KMS-11 (cell line): ENCODE results near the gene TEKT4.
"Not testable (repeated sequence)": the region's sequence is repeated elsewhere in the genome, so short reads cannot be mapped to it uniquely, and the experiment has no call there.

ENCODE experiments used
- H2AFZ ChIP-seq: fragments of 200-600 bp; sonication (generic); 2 replicates; pipeline ENCODE4 v1.6.1; 2016; ENCODE audit warnings: antibody characterized with exemption, mixed run types, low read depth
- H3K27ac ChIP-seq: fragments of 200-600 bp; sonication (generic); 2 replicates; pipeline ENCODE4 v1.6.1; 2016; ENCODE audit warnings: mild to moderate bottlenecking, mixed run types
- H3K27me3 ChIP-seq: fragments of 200-600 bp; sonication (generic); 2 replicates; pipeline ENCODE4 v1.6.1; 2017; ENCODE audit warnings: mild to moderate bottlenecking, low read depth, mixed run types, moderate library complexity; ENCODE audit not compliant: insufficient read depth
- H3K36me3 ChIP-seq: fragments of 200-600 bp; sonication (generic); 2 replicates; pipeline ENCODE4 v1.6.1; 2017; ENCODE audit warnings: mild to moderate bottlenecking, mixed run types; ENCODE audit not compliant: insufficient read depth
- H3K4me1 ChIP-seq: fragments of 200-600 bp; sonication (generic); 2 replicates; pipeline ENCODE4 v1.6.1; 2016; ENCODE audit warnings: mild to moderate bottlenecking, low read depth, mixed run types; ENCODE audit not compliant: poor library complexity, severe bottlenecking
- H3K4me2 ChIP-seq: fragments of 200-600 bp; sonication (generic); 2 replicates; pipeline ENCODE4 v1.7.0; 2016; ENCODE audit warnings: mild to moderate bottlenecking, mixed run types
- H3K4me3 ChIP-seq: fragments of 200-600 bp; sonication (generic); IDR thresholded peaks from 2 replicates; pipeline ENCODE4 v1.6.1; 2017; ENCODE audit warnings: low read depth, low read length, mixed read lengths; ENCODE audit not compliant: insufficient read depth
- H3K79me2 ChIP-seq: fragments of 200-600 bp; sonication (generic); 2 replicates; pipeline ENCODE4 v1.6.1; 2016; ENCODE audit warnings: low read depth, mixed run types; ENCODE audit not compliant: insufficient read depth
- H3K9ac ChIP-seq: fragments of 200-600 bp; sonication (generic); 2 replicates; pipeline ENCODE4 v1.6.1; 2016; ENCODE audit warnings: mild to moderate bottlenecking, mixed run types
- H4K20me1 ChIP-seq: fragments of 200-600 bp; sonication (generic); 2 replicates; pipeline ENCODE4 v1.6.1; 2016; ENCODE audit warnings: mild to moderate bottlenecking, mixed run types; ENCODE audit not compliant: insufficient read depth
- TF ChIP-seq, protein P1 (sequence below): fragments of 200-600 bp; sonication (generic); conservative IDR thresholded peaks from 2 replicates; pipeline ENCODE4 v1.6.1; 2017; ENCODE audit warnings: low read depth, mild to moderate bottlenecking, antibody characterized with exemption, low read length, moderate library complexity, mixed read lengths

TEKT4 gene

GRCh38 chr2:94871226-94872087 is at the start of gene TEKT4:
TSS of gene TEKT4 (plus strand) at chr2:94871430. CDS start at chr2:94871580, 150 bp downstream.
- H3K36me3 ChIP-seq, result no peaks in the 10 kb centered on the region
- no peak within 1 kb of the TSS for H3K4me3 ChIP-seq

GRCh38 chr2:94839224-94839623 is 32.0 kb upstream of the TEKT4 start:
- H2AFZ ChIP-seq, H3K27me3 ChIP-seq, H3K36me3 ChIP-seq, H3K4me2 ChIP-seq, H3K4me3 ChIP-seq, H3K9ac ChIP-seq, H3K27ac ChIP-seq, H3K79me2 ChIP-seq, H4K20me1 ChIP-seq, H3K4me1 ChIP-seq: not testable (repeated sequence)

More at GRCh38 chr2:94871226-94872087, at the start of gene TEKT4:
- Histone ChIP-seq H4K20me1 (no peaks in the 10 kb centered on the region), H2AFZ (no peak within 1 kb of the TSS), H3K27ac (no peak within 1 kb of the TSS), H3K79me2 (no peaks in the 10 kb centered on the region), H3K4me2 (no peak within 1 kb of the TSS), H3K9ac (no peak within 1 kb of the TSS), H3K27me3 (no peaks in the 10 kb centered on the region), H3K4me1 (no peaks in the 10 kb centered on the region)
- TF ChIP-seq, protein P1, sequence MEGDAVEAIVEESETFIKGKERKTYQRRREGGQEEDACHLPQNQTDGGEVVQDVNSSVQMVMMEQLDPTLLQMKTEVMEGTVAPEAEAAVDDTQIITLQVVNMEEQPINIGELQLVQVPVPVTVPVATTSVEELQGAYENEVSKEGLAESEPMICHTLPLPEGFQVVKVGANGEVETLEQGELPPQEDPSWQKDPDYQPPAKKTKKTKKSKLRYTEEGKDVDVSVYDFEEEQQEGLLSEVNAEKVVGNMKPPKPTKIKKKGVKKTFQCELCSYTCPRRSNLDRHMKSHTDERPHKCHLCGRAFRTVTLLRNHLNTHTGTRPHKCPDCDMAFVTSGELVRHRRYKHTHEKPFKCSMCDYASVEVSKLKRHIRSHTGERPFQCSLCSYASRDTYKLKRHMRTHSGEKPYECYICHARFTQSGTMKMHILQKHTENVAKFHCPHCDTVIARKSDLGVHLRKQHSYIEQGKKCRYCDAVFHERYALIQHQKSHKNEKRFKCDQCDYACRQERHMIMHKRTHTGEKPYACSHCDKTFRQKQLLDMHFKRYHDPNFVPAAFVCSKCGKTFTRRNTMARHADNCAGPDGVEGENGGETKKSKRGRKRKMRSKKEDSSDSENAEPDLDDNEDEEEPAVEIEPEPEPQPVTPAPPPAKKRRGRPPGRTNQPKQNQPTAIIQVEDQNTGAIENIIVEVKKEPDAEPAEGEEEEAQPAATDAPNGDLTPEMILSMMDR, result no peak

DNA sequence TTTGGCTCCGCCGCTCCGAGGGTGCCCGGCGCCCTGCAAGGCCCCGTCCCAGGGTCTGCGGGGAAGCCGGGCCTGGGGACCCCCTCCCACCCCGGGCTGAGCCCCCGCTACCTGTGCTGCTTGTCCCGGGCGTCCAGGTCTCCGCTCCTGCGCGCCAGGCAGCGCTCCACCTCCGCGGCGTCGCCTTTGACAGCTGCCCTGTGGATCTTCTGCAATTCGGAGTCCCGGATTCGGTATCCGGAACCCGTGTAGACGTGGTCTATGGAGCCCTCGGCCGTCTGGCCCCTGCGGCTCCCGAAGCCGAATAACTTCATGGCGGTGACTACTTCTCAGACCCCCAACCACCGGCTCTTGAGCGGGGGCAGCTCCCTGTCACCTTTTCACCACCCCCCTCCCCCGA is 14.4 kb upstream of the TEKT4 start:
- not testable (repeated sequence) for H3K79me2 ChIP-seq, H3K27me3 ChIP-seq, H3K4me1 ChIP-seq, H3K36me3 ChIP-seq, H4K20me1 ChIP-seq, H3K4me2 ChIP-seq, H3K9ac ChIP-seq, H2AFZ ChIP-seq, H3K27ac ChIP-seq, H3K4me3 ChIP-seq

DNA sequence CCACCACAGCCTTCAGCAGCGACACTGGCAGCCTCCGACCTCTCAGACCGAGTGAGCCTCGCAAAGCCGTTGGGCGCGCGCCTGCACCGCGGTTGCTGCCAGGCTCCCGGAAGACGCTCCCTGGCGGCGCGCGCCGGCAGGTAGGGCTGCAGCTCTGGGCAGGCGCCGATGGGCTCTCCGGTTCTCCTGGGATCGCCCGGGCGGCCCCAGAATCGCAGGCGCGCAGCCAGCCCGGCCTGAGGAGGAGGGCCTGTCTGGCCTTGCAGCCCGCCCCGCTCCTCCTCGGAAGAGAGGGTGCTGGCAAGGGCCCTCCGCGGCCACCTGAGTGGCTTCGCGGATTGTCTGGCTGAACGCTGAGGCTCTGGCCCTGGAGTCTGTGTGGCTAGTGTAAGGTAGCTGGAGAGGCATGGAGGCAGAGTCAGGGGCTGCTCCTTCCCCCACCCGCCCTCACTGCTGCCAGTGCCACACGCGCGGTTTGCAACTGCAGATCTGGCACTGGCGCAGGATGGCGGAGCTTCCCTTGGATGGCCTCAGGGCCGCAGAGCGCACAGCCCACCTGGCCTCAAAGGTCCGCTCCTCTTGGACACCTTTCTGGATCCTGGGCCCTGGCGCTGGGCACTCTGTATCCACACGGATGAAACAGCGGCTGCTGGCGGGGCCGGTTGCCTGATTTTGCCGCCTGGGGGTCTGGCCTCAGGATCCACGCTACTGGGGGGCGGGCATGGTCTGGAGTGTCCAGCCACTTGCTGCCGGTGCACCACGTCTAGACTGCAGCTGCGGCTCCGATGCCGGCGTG is 13.7 kb upstream of the TEKT4 start:
- not testable (repeated sequence) for H3K4me1 ChIP-seq, H4K20me1 ChIP-seq, H3K27ac ChIP-seq, H3K9ac ChIP-seq, H2AFZ ChIP-seq, H3K36me3 ChIP-seq, H3K27me3 ChIP-seq, H3K79me2 ChIP-seq, H3K4me2 ChIP-seq, H3K4me3 ChIP-seq

DNA sequence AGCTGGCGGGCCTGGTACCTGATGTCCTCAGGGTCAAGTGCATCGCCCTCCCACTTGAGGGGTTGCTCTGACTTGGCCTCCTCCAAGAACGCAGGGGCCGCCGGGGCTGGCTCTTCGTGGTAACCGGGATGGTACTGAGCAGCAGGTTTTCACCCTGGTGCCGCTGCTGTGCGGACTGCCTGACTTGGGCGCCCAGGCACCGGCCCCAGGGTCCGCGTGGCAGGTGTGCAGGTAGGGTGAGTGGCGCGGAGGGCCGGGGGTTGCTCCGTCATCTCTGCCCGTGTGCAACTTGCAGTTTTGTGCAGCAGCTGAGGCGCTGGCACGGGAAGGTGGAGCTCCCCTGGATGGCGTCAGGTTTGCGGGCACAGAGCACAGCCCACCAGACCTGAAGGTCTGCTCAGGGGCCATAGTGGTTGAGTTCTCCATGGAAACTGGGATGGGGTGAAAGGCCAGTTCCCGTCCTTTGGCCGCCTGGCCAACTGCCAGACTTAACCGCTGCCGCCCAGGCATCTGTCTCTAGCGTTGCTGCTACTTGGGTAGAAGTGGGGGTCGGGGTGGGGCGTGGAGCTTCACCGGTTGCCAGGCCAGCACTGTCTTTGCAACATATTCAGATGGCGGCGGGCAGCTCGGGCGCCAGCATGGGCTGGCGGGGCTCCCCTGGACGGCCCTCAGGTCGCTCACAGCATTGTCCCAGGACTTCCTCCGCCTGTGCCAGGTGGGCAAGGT is 12.9 kb upstream of the TEKT4 start:
- not testable (repeated sequence) for H2AFZ ChIP-seq, H3K27me3 ChIP-seq, H4K20me1 ChIP-seq, H3K4me3 ChIP-seq, H3K4me1 ChIP-seq, H3K27ac ChIP-seq, H3K36me3 ChIP-seq, H3K4me2 ChIP-seq, H3K9ac ChIP-seq, H3K79me2 ChIP-seq
